HG03159 (cell line): ENCODE data around the gene EMX1.

Experiments used
- ATAC-seq: cut with Tn5 transposase; IDR thresholded peaks from one replicate; pipeline ENCODE4 v1.9.1; 2021; ENCODE audit warnings: mild to moderate bottlenecking, moderate library complexity; ENCODE audit not compliant: unreplicated experiment

Gene EMX1

GRCh38 chr2:72942293-72942692, 25.0 kb downstream of the EMX1 start:
- ATAC-seq, result no peak

- no peak for ATAC-seq
These were observed 25.6 kb downstream of the EMX1 start for GRCh38 chr2:72942881-72943418.

DNA sequence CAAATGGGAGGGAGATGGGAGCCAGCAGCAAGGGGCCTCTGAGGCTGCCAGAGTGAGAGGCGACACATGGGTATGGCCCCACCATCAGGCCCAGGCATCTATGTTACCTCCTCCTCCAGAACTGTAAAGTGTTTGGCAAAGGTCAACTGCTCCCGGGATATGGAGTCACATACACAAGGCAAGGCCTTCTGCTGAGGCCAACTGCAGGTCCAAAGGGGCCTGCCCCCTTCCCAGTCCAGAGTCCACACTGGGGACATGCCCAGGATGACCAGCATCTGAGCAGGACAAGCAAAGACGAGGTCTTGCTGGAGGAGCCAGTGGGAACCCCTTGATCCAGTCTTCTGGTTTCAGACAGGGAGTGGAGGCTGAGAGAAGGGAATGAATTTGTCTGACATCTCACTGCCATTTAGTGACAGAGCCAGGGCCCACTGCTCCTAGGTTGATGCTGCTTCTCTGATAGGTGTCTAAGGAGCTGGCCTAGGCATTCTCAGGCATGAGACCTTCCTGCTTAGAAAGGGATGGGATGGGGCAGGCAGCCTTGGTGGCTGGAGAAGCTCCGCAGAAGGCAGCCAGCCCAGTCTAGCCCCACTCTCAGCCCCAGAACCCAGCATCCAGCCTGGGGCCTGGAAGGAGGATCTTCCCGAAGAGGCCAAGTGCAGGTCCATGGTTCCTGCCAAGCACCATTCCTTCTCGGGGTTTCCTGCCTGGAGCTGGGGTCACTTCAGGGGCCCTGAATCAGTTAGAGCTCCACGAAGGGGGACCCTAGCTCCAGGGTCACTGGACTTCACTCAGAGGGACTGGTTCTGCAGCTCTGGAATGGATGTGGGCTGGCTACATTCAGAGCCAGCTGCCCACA, 26.4 kb downstream of the EMX1 start:
- no peak for ATAC-seq

DNA sequence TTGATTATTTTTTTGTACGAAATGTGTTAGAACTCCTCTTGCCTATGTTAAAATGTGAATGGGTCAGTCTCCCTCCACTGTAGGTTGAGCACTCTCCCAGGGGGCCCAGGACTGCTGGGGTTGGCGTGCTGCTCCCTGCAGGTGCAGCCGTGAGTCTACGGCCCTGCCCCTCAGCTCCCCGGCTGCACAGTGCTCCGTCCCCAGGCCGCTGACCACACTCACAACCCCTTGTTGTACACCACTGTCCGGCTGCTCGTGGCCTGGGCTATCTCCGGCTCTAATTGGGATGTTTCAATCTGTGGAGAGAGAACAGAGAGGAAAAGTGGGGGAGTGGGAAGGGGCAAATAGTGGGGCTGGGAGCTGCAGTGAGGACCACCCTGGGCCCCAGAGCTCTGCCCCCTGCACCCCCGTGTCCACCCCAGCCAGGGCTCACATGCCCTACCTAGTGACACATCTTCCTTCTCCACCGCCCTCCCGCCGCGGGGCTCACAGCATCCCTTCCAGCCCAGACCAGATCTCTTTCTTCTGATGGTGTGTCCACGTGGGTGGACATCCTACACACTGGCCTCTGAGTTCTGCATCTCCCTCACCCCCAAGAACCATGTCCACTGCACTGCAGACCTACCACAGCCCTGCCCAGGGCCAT, 27.6 kb downstream of the EMX1 start:
- ATAC-seq, result no peak

DNA sequence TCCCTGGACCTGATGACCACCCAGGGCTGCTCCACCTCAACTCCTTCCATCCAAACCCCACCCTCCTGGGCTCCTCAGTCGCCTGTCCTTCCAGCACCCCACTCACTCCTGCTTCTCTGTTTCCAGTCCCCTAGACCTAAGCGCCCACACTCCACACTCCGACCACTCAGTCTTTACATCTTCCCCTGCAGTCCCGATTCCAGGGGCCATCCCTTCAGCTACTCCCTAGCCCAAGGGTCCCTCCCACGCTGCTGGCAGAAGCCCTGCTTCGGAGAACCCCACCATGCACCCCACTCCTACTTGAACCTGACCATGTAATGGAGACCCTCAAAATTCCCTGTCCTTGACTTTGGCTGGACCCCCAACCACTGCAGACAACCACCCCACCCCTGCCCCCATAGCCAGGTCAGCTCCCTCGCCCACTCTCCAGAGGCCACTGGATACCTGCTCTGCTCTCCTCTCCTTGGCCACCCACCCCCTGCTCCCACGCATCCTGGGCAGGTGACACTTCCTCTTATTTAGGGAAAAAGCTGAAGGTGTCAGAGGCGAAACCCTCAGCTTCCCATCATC, 28.2 kb downstream of the EMX1 start:
- no peak for ATAC-seq

DNA sequence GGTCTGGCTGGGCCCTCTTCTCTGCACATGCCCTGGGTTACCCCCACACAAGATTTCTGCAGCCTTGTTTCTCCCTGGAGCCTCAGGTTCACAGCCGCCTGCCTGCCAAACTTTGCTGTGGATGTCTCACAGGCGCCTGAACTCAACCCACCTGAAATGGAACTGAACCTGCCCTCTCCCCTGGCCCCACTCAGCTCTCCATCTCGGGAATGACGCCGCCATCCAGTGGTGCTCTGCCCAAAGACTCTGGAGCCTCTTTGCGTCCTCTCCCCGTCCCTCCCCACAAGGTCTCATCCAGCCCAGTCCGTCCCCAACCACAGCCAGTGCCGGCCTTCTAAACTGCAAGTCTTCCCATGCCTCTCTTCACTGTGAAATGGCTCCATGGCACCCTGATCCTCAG, 29.1 kb downstream of the EMX1 start:
- ATAC-seq, result no peak

- ATAC-seq, result no peak
These were observed 30.9 kb downstream of the EMX1 start for GRCh38 chr2:72947952-72948830.

GRCh38 chr2:72949045-72949444, 31.7 kb downstream of the EMX1 start:
- ATAC-seq, result no peak

- no peak for ATAC-seq
These were observed 32.3 kb downstream of the EMX1 start for GRCh38 chr2:72949642-72950041.

DNA sequence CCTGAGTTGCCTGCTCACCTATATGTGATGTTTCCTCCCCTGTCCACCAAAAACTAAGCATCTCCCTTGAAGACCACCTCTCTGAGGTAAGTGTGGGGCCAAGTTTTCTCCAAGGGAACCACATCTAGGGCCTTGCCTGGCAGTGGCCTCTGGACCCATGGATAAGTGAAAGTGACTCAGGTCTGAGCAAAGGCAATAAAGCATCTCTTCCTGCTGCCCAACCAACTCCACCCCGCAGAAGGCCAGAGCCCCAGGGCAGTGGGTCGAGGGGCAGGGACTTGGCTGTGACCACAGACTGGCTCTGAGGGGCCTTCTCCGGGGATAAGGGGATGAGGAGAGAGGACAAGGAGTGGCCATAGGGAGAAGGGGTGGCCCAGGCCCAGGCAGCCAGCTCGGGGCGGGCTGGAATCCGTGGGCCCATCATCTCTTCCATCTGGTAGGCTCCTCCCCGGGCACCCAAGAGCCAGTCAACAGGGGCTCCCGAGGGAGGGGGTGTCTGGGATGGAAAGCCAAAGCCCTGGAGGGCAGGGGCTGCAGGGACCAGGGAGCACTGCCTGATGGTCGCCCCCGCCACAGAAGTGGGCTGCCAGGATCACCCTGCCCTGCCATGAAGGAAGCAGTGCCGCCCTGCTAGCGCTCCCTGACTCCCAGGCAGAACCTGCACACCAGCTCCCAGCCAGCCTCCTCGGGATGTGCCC, 33.4 kb downstream of the EMX1 start:
- ATAC-seq, result no peak

DNA sequence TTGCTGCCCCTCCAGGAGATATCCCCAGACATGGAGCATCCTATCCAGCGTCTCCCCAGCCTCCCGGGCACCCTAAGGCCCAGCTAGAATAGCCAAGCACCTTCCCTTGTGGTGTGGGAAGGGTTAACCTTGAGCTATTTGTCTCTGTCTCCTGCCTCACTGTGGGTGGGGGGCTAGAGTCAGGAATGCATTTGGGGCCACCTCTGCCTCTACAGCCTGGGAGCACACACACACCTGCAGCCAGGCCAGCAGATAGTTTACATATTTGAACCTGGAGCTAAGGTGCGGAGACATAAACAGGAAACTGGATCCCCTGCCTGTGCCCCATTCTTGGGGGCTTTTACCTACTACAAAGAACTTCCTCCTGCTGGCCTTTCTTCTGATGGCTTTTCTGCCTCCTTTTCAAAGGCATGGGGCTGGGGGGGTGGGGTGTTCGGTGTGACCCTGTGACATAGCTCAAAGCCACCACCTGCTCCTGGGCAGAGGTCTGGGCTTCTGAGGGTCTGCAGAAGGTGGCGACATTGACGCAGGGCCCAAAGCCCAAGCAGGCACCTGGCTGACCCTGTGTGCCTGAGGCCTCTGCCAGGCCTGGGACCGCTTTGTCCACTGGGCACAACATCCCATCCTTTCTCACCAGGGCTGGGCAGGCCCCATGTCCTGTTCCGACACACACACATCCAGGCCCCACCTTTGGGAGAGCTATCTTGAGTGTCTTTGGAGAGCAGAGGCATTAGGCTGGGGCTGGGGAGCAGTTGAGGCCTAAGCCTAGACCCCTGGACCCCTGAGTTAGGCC, 34.2 kb downstream of the EMX1 start:
- no peak for ATAC-seq

DNA sequence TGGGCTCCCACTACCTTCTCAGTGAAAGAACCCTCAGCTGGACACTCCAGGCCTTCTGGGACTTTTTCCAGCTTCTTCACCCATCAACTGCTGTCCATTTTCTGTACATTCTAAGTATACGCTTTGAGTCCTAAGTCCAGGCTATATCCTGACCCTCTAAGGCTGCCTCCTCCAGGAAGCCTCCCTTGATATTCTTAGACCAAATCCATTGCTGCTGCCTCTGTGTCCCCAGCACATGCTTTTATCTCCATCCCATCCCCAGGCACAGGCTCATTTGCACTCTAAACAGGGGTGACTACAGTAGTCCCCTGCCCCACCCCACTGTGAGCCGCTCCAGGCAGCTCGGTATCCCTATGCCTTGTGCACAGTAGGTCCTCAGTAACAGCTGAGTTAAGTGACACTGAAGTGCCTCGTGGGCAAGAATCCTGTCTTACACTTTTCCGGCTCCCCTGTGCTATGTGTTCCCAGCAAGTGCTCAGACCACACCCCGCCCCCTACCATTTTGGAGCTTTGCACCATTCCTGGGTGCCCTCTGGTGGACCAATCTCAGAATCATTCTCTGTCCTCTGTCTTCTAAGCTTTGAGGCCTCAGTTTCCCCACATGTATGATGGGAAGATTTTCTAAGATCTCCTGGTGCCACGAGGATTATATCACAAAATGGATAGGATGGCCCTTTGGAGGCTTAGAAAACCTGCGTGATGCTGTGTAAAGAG, 34.9 kb downstream of the EMX1 start:
- ATAC-seq, result no peak

GRCh38 chr2:72952961-72953360, 35.6 kb downstream of the EMX1 start:
- ATAC-seq, result no peak

- ATAC-seq, result no peak
These were observed 36.2 kb downstream of the EMX1 start for GRCh38 chr2:72953528-72953927.

DNA sequence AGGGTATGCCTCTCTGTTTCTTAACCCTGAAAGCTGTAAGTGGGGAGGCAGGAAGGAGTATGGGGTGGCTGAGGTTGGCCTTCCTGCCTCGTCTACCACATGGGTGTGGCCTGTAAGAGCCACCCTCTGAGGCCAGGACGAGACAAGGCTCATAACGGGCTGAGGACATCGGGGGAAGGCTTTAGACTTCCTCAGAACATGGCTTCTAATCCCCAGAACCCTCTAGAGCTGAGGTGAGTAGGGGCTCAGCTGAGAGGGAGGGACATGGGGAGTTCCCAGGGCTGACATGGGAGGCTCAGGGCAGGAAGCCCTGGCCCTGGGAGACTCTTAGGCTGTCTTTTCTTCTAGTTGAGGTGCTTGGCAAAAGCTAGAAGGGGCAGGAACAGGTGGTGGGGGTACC, 36.7 kb downstream of the EMX1 start:
- no peak for ATAC-seq

- no peak for ATAC-seq
These were observed 37.3 kb downstream of the EMX1 start for GRCh38 chr2:72954376-72955227.

DNA sequence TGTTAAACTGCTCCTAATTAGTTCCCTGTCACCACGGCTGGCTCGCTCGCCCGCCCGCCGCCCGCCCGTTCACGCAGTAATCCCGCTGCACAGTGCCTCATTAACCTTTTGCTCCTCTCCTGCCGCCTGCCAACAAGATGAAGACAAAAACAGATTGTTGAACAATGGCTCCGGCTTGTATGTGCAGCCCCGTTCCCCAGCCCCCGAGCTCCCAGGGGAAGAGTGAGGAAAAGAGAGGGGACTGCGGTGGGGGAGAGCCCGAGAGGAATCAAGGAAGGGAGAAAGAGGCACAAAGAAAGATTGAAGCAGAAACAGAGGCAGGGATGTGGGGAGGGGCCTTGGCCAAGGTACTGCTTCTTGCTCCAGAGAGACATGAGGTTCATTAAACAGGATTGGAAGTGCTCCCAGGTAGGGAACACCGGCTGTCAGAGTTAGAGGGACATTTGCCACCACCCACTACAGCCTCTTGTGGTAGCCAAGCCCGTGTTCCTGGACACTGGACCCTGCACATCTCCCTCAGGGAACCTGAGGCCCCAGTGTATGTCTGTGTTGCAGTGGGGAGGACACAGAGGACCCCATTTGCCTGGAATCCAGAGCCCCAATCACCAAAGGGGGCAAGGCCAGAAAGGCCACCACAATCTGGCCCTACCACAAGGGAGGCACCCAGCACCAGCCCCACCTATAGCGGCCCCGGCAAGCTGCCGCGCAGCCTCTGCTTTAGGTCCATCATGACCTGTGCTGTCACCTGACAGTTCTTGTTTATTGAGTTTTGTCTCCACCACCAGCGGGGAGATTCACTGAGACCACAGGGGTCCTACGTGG, 38.1 kb downstream of the EMX1 start:
- ATAC-seq, result no peak
